Measurements from ENCODE around the gene POLR1E.

The POLR1E gene

GRCh38 chr9:37538099-37538498, 52.4 kb downstream of the POLR1E start:
- no peak for DNase-seq

- no peak for DNase-seq
These were observed 53.9 kb downstream of the POLR1E start for GRCh38 chr9:37539634-37540033.

DNA sequence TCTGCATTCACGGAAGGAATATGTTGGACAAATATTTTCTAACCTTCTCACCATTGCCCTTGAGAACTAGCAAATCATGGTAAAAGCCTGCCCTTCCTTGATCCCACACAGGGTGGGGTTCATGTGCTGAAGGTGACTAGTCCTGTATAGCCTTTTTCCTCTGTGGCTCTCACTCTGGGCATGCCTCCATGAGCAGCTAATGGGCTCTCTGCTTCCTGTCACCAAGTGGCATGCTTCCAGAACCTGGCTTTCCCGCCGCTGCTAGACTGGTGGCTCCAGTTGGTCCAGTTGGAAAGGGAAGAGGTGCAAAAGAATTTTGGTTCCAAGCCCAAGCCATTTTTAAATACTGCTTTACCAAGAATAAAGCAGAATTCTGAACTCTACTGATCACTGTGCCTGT, 54.9 kb downstream of the POLR1E start:
- DNase-seq, result no peak

DNA sequence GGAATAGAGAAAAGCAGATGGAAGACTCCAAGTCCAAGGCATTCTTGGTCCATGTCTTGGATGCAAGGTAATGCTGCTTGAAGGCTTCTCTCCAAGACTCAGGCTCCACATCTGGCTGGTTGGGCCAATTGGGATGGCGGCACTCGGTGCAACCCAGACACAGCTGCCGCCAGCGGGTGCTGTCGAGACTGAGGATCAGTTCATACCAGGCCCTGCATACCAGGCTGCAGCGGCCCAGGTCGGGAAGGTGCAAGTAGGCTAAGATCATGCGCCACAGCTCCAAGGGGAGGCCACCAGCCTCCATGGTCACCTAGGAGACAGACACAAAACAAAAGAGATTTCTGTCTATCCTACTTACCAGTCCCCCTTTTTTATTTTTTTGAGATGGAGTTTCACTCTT, 55.7 kb downstream of the POLR1E start:
- DNase-seq, result no peak

GRCh38 chr9:37542488-37542887, 56.7 kb downstream of the POLR1E start:
- DNase-seq, result no peak

DNA sequence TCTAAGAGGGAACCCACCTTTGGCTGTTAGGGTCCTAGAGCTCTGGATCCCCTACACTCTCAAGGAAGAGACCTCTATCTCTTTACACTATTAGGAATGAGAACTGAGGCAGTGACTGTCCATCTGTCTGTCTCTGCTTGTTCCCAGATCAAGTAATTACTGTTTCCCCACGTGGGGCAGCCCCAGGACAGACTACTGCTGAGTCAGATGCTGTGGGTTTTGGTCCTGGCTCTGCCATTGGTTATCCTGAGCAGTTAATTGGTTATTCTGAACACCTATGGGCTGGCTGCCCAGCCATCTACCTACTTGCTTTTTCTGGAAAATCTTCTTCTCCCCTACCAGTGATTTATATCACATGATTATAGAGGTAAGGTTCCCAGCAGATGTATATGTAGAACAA, 57.1 kb downstream of the POLR1E start:
- no peak for DNase-seq

DNA sequence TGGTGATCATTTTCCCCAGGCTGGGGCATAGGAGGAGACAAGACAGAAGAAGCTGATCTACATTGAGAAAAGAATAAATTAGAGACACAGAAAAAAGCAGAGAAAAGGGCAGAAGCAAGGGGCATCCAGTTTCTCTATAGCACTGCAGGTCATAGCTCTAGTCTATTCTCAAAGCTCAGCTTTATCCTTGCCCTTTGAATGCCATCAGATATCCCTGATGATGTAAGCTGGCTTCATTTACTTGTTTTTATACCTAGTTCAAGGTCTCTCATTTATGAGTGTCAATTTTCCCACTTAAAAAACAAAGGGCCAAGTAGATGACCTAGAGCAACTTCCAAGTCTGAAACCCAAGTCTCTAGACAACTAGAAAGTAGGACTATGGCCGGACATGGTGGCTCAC, 57.7 kb downstream of the POLR1E start:
- no peak for DNase-seq

GRCh38 chr9:37547328-37547878, 61.7 kb downstream of the POLR1E start:
- DNase-seq, result no peak

DNA sequence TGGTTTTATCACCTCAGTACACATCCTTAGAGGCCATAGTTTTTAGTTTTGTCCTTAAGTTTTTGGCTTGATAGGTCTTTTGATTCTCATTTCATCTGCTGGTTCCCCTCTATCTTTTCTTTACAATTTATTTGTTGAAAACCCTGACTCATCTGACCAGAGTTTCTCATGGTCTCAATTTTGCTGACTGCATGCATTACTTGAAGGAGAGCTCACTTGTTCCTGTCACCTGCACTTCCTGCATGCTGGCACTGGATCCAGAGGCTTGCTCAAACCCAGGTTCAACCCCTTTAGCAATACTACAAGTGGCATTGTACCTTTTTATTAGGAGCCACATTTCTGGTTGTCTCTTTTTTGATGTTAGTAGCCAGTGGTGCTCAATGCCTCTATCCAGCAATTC, 63.8 kb downstream of the POLR1E start:
- no peak for DNase-seq

- no peak for DNase-seq
These were observed 65.0 kb downstream of the POLR1E start for GRCh38 chr9:37550781-37551180.

GRCh38 chr9:37551468-37551867, 65.7 kb downstream of the POLR1E start:
- DNase-seq, result no peak

DNA sequence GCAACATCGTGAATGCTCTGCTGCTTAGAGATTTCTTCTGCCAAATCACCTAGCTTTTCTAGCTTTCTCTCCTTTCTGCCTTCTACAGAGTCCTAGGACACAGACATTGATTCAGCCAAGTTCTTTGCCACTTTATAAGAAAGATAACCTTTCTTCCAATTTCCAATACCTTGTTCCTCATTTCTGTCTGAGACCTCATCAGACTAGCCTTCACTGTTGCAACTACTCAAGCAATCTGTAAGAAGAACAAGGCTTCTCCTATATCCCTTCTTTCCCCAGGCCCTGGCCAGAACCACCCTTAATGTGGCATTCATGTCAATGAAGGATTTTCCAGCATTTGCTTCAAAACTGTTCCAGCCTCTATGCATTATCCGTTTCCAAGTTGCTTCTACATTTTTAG, 66.1 kb downstream of the POLR1E start:
- no peak for DNase-seq

Data from right kidney (tissue), 1 donor.